ENCODE measurements around the gene NHS. TPM values are rescaled to one million over a fixed set of nuclear protein-coding genes. Genes with fewer than 3 reads are reported as not detected.
A peak's percentile ranks its signal among the peaks of the same experiment; 100 is the strongest.

NHS gene
- total and polyA plus RNA-seq, 4 donors = 14.1 to 17.7 (median 15.8) TPM

- Histone ChIP-seq H3K36me3 (ENCODE audit: control insufficient read depth, insufficient read depth, low read length) (no peaks in the 10 kb centered on the region), H3K27me3 (ENCODE audit: control insufficient read depth, insufficient read depth, low read length) (peaks cover 30% of the 10 kb centered on the region), H3K9me3 (ENCODE audit: control insufficient read depth, insufficient read depth, low read length) (no peaks in the 10 kb centered on the region), H3K4me1 (ENCODE audit: control insufficient read depth, insufficient read depth, low read length) (peaks cover 3% of the 10 kb centered on the region), H3K4me3 (ENCODE audit: low read depth, low read length) (no peak overlapping the region), H3K27ac (ENCODE audit: low read depth, low read length) (no peak overlapping the region)
- 68% methylated on average over 5 of the region's 5 CpGs for whole genome bisulfite sequencing (ENCODE audit: insufficient coverage)
- DNase-seq (ENCODE audit: low read depth in 4 of 6, low spot score in 6 of 6) = peak in 1 of 6 donors; percentile 9
Observed at GRCh38 chrX:17768997-17769396, 394.0 kb downstream of the NHS start.

GRCh38 chrX:17769701-17770269, 394.8 kb downstream of the NHS start:
- no peak for DNase-seq (ENCODE audit: low read depth in 4 of 6, low spot score in 6 of 6)
- no peaks in the 10 kb centered on the region for H3K9me3 ChIP-seq (ENCODE audit: control insufficient read depth, insufficient read depth, low read length)
- H3K36me3 ChIP-seq (ENCODE audit: control insufficient read depth, insufficient read depth, low read length) = no peaks in the 10 kb centered on the region
- peaks cover 3% of the 10 kb centered on the region for H3K4me1 ChIP-seq (ENCODE audit: control insufficient read depth, insufficient read depth, low read length)
- 51% methylated on average over 3 of the region's 3 CpGs for WGBS (ENCODE audit: insufficient coverage)
- H3K27me3 ChIP-seq (ENCODE audit: control insufficient read depth, insufficient read depth, low read length) = peaks cover 31% of the 10 kb centered on the region
- no peak overlapping the region for H3K27ac ChIP-seq (ENCODE audit: low read depth, low read length)
- H3K4me3 ChIP-seq (ENCODE audit: low read depth, low read length) = no peak overlapping the region

DNA sequence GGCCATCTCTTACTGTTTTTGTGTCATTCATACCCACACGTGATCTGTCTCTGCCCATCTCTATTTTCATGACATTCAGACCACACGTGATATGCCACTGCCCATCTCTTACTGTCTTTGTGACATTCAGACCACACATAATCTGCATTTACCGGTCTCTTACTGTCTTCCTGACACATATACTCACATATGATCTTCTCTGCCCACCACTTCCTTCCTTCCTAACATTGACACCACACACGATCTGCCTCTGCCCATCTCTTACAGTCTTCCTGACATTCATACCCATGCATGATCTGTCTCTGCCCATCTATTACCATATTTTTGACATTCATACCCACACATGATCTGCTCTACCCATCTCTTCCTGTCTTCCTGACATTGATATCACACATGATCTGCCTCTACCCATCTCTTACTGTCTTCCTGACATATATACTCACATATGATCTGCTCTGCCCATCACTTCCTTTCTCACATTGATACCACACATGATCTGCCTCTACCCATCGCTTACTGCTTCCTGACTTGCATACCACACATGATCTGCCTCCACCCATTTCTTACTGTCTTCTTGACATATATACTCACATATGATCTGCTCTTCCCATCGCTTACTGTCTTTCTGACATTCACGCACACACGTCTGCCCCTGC, 398.3 kb downstream of the NHS start:
- no peak overlapping the region for H3K4me3 ChIP-seq (ENCODE audit: low read depth, low read length)
- H3K36me3 ChIP-seq (ENCODE audit: control insufficient read depth, insufficient read depth, low read length) = no peaks in the 10 kb centered on the region
- WGBS (ENCODE audit: insufficient coverage) = 65% methylated on average over 8 of the region's 8 CpGs
- H3K4me1 ChIP-seq (ENCODE audit: control insufficient read depth, insufficient read depth, low read length) = peaks cover 3% of the 10 kb centered on the region
- H3K9me3 ChIP-seq (ENCODE audit: control insufficient read depth, insufficient read depth, low read length) = no peaks in the 10 kb centered on the region
- no peak for DNase-seq (ENCODE audit: low read depth in 4 of 6, low spot score in 6 of 6)
- H3K27me3 ChIP-seq (ENCODE audit: control insufficient read depth, insufficient read depth, low read length) = peaks cover 14% of the 10 kb centered on the region
- H3K27ac ChIP-seq (ENCODE audit: low read depth, low read length) = no peak overlapping the region

- 74% methylated on average over 1 of the region's 1 CpG for WGBS (ENCODE audit: insufficient coverage)
- H3K9me3 ChIP-seq (ENCODE audit: control insufficient read depth, insufficient read depth, low read length) = no peaks in the 10 kb centered on the region
- H3K4me3 ChIP-seq (ENCODE audit: low read depth, low read length) = no peak overlapping the region
- H3K27me3 ChIP-seq (ENCODE audit: control insufficient read depth, insufficient read depth, low read length) = peaks cover 12% of the 10 kb centered on the region
- no peak overlapping the region for H3K27ac ChIP-seq (ENCODE audit: low read depth, low read length)
- H3K4me1 ChIP-seq (ENCODE audit: control insufficient read depth, insufficient read depth, low read length) = peaks cover under 1% of the 10 kb centered on the region
- no peak for DNase-seq (ENCODE audit: low read depth in 4 of 6, low spot score in 6 of 6)
- no peaks in the 10 kb centered on the region for H3K36me3 ChIP-seq (ENCODE audit: control insufficient read depth, insufficient read depth, low read length)
Observed at GRCh38 chrX:17774053-17774452, 399.1 kb downstream of the NHS start.

DNA sequence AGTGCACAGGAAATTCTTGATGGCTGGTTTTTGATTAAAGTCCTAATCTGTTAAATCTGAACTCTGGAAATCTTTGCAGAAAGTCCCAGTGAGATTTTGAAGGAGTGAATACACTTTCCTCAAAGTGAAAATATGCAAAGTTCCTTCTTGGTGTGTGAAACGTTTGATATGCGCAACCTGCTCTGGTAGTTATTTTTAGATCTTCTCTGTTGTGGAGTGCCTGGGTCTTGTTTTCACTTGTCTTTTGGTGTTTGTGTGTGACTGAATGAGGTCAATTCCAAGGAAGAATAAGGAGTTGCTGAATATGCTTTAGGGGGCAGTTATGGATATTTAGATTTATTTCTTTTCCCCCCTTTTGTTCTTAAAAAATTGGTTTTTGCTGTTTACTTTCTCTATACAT, 404.0 kb downstream of the NHS start:
- Histone ChIP-seq H3K27ac (ENCODE audit: low read depth, low read length) (no peak overlapping the region), H3K36me3 (ENCODE audit: control insufficient read depth, insufficient read depth, low read length) (no peaks in the 10 kb centered on the region), H3K9me3 (ENCODE audit: control insufficient read depth, insufficient read depth, low read length) (no peaks in the 10 kb centered on the region), H3K4me3 (ENCODE audit: low read depth, low read length) (no peak overlapping the region), H3K27me3 (ENCODE audit: control insufficient read depth, insufficient read depth, low read length) (peaks cover 4% of the 10 kb centered on the region), H3K4me1 (ENCODE audit: control insufficient read depth, insufficient read depth, low read length) (no peaks in the 10 kb centered on the region)
- DNase-seq (ENCODE audit: low read depth in 4 of 6, low spot score in 6 of 6) = no peak
- WGBS (ENCODE audit: insufficient coverage) = 42% methylated on average over 2 of the region's 2 CpGs

DNA sequence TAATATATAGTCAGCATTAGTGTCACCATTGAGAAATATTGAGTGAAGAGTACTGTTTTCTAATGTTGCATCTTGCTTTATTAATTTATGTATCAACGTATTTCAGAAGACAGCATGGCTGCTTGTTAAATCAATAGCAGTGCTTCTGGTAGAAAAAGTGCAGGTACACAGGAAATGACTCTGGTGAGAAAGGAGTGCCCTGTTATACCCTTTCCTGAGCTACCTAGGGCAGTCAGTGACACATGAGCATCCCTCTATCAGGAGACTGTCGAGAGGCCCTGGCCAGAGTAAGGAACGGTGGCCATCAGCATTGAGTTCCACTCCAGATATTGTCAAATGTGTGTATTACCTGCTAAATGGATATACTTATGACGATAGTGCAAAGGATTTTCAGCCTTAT, 404.4 kb downstream of the NHS start:
- Histone ChIP-seq H3K4me1 (ENCODE audit: control insufficient read depth, insufficient read depth, low read length) (no peaks in the 10 kb centered on the region), H3K27ac (ENCODE audit: low read depth, low read length) (no peak overlapping the region), H3K4me3 (ENCODE audit: low read depth, low read length) (no peak overlapping the region), H3K9me3 (ENCODE audit: control insufficient read depth, insufficient read depth, low read length) (no peaks in the 10 kb centered on the region), H3K27me3 (ENCODE audit: control insufficient read depth, insufficient read depth, low read length) (peaks cover 2% of the 10 kb centered on the region), H3K36me3 (ENCODE audit: control insufficient read depth, insufficient read depth, low read length) (no peaks in the 10 kb centered on the region)
- no CpG with 5 or more reads among the region's 4 CpGs for WGBS (ENCODE audit: insufficient coverage)
- no peak for DNase-seq (ENCODE audit: low read depth in 4 of 6, low spot score in 6 of 6)

Small RNA genes within 50 kb of the gene (small RNA-seq; reads per million reads assigned to genes)
- gene MIR4768 (ENCODE audit: low replicate concordance) (0.08 reads per million), gene RF01210 (ENCODE audit: low replicate concordance) (not detected)

All from spinal cord (tissue), 10 donors.